Measurements from ENCODE around the gene SUGCT. TPM values are rescaled to one million over a fixed set of nuclear protein-coding genes. Genes with fewer than 3 reads are reported as not detected.

The SUGCT gene
- total and polyA plus RNA-seq, 2 of the 8 experiments (the other 6 are each of a cell fraction or from before 2014, with no cell fraction given): 2.8 to 5.4 TPM

DNA sequence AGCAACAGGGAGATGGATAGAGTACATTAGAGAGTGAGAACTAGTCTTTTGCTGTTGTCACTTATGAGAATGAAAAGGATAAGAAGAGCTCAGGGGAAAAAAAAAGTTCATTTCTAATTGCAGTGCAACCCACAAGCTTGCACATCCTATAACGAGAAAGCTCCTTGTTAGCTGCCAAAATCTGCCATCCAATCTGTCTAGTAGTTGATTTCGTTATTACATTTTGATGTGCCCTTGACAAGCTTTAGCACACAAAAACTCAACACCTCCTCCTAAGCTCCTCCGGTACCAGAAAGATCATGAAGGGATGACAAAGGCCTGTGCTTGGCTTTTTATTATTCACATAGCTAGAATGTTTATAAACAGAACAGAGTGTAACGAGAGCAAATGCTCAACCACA is 519.4 kb downstream of the SUGCT start (continued):
- TF ChIP-seq TAF7 (optimal IDR thresholded peaks at IDR 0.05; ENCODE audit: borderline replicate concordance, low read depth, low read length) (no peak), YY1 (IDR thresholded peaks at IDR 0.05; ENCODE audit: low read depth, low read length) (no peak), KDM5A (IDR thresholded peaks at IDR 0.05; ENCODE audit: low read length) (no peak), CHD2 (IDR thresholded peaks at IDR 0.05; ENCODE audit: low read length) (no peak), CTBP2 (IDR thresholded peaks at IDR 0.05; ENCODE audit: borderline replicate concordance, insufficient read depth, insufficient read length, low read length) (no peak)
- TF ChIP-seq, protein P1, sequence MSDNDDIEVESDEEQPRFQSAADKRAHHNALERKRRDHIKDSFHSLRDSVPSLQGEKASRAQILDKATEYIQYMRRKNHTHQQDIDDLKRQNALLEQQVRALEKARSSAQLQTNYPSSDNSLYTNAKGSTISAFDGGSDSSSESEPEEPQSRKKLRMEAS (IDR thresholded peaks at IDR 0.05): no peak
